ENCODE results near the gene LLCFC1.

The LLCFC1 gene

DNA sequence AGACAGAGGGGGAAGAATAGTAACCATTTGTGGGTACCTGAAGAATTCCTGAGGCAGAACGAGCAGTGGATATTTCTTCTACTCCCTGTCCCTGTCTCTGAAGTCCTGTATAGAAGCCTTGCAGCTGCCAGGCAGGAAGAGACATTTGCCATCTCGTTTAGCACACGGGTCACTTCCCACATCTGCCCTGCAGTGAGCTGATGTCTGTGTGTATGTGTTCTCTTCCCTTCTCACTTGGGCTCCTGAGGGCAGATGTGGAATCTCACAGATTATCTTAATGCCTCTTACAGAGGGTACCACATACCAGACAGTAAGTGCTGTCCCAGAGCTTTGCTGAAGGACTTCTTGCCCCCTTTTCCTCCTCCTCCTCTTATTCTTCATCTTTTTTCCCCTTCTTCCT is 39.6 kb upstream of the LLCFC1 start:
- ChIA-PET CTCF (no interaction called here), POLR2A (ENCODE audit: low non-redundant PET) (no interaction called here)
- no peak for TF ChIP-seq CTCF (conservative IDR thresholded peaks at IDR 0.05; ENCODE audit: low read depth)
- no peak overlapping the region for H3K27ac ChIP-seq
- DNase-seq (ENCODE audit: low spot score) = no peak

- H3K27ac ChIP-seq = no peak overlapping the region
- DNase-seq (ENCODE audit: low spot score) = no peak
- CTCF ChIA-PET = no interaction called here
- TF ChIP-seq CTCF (conservative IDR thresholded peaks at IDR 0.05; ENCODE audit: low read depth) = no peak
- POLR2A ChIA-PET (ENCODE audit: low non-redundant PET) = no interaction called here
Measured at GRCh38 chr7:142901426-142902259, 37.6 kb upstream of the LLCFC1 start.

- H3K27ac ChIP-seq = no peak overlapping the region
- CTCF ChIA-PET = interaction anchor here (0.6 kb wide), 1 partner anchor 109 kb away, joined by 5 read pairs; no protein-coding TSS in a partner anchor
- TF ChIP-seq CTCF (conservative IDR thresholded peaks at IDR 0.05; ENCODE audit: low read depth) = no peak
- DNase-seq (ENCODE audit: low spot score) = no peak
- POLR2A ChIA-PET (ENCODE audit: low non-redundant PET) = no interaction called here
Measured at GRCh38 chr7:142904128-142904527, 35.2 kb upstream of the LLCFC1 start.

DNA sequence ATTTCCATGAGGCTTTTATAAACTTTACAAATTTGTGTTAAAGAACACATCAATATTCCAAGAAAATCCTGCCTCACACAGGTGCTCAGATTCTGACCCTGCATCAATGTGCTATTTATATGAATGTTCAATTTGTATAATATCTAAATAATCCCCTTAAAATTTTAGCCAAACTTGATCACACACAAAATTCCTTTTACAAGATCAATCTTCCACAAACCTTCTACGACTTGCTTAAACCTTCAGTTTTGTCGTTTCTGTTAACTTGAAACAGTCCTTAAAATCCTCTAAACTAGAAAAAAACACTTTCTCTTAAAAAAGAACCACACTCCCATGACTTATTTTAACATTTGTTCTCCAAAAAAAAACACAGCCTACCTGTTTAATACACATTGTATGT is 33.5 kb upstream of the LLCFC1 start:
- no peak overlapping the region for H3K27ac ChIP-seq
- ChIA-PET POLR2A (ENCODE audit: low non-redundant PET) (no interaction called here), CTCF (no interaction called here)
- DNase-seq (ENCODE audit: low spot score) = no peak
- TF ChIP-seq CTCF (conservative IDR thresholded peaks at IDR 0.05; ENCODE audit: low read depth) = no peak

GRCh38 chr7:142906643-142907042 is 32.6 kb upstream of the LLCFC1 start:
- no peak overlapping the region for H3K27ac ChIP-seq
- TF ChIP-seq CTCF (conservative IDR thresholded peaks at IDR 0.05; ENCODE audit: low read depth) = no peak
- no peak for DNase-seq (ENCODE audit: low spot score)
- CTCF ChIA-PET = no interaction called here
- POLR2A ChIA-PET (ENCODE audit: low non-redundant PET) = no interaction called here

GRCh38 chr7:142908290-142908689 is 31.0 kb upstream of the LLCFC1 start:
- ChIA-PET CTCF (no interaction called here), POLR2A (ENCODE audit: low non-redundant PET) (no interaction called here)
- no peak overlapping the region for H3K27ac ChIP-seq
- TF ChIP-seq CTCF (conservative IDR thresholded peaks at IDR 0.05; ENCODE audit: low read depth) = no peak
- no peak for DNase-seq (ENCODE audit: low spot score)
